Retina (tissue), 1 donor: ENCODE data around the gene USP7.
"Not testable (repeated sequence)": the region's sequence is repeated elsewhere in the genome, so short reads cannot be mapped to it uniquely, and the experiment has no call there.

Experiments used
- DNase-seq: peaks from one replicate; pipeline ENCODE4 v3.0.0-alpha.2; 2016

The USP7 gene

DNA sequence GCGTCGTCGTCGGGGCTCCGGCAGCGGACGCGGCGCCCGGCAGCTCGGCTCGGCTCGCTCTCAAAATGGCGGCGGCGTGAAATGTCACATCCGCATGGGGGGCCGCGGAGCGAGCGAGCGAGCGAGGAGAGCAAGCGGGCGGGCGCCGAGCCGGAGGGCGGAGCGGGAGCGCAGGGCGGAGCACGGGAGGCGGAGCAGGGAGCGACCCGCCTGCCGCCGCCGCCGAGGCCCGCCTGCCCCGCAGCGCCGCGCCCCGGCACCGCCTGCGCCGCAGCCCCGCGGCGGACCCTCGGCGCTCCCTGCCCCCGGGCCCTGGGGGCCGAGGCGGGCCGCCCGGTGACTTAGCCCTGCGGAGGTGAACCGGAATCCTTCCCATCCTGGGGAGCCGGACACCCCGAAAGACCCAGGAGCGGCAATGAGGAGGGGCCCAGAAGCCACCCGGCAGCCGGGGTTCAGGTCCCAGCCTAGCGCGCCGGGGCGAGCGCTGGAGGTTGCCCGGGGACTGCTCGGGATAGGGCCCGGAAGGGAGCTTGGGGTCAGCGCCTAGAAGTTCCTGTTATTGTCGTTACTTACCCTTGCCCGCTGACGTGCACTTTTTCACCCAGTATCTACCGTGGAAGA, at the start of gene USP7:
USP7 (minus strand) TSS at position 86 of the 621 bp plus-strand sequence. CDS start 621 bp downstream, outside the sequence.
- DNase-seq, result peak; percentile 80

- DNase-seq, result no peak
These were observed 49.8 kb upstream of the USP7 start for GRCh38 chr16:9013508-9013864.

DNA sequence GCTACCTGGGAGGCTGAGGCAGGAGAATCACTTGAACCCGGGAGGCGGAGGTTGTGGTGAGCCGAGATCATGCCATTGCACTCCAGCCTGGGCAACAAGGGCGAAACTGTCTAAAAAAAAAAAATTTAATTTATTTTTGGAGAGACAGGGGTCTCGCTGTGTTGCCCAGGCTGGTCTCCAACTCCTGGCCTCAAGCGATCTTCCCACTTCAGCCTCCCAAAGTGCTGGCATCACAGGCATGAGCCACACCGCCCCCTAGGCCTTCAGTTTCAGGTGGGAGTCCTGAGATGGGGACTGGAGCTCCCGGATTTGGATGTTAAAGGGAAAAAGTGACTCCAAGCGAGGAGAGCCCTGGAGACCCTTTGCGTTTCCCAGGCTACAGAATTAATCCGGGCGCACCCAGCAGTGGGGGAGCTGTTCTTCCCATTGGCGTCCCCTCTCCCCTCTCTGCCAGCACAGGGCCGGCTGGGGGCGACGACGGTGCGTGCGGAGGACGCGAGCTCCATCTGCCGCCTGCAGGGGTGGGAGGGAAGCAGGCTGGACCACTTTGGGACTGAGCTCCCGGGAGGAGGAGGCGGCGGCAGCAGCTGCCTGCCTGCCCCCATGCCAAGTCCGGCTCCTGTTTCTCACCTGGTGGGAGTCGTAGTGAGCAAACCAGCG, 49.3 kb upstream of the USP7 start:
- DNase-seq, result peak; percentile 69

- no peak for DNase-seq
These were observed 48.6 kb upstream of the USP7 start for GRCh38 chr16:9012330-9012729.

GRCh38 chr16:9008601-9009260, 45.0 kb upstream of the USP7 start:
- peak; percentile 80 for DNase-seq

DNA sequence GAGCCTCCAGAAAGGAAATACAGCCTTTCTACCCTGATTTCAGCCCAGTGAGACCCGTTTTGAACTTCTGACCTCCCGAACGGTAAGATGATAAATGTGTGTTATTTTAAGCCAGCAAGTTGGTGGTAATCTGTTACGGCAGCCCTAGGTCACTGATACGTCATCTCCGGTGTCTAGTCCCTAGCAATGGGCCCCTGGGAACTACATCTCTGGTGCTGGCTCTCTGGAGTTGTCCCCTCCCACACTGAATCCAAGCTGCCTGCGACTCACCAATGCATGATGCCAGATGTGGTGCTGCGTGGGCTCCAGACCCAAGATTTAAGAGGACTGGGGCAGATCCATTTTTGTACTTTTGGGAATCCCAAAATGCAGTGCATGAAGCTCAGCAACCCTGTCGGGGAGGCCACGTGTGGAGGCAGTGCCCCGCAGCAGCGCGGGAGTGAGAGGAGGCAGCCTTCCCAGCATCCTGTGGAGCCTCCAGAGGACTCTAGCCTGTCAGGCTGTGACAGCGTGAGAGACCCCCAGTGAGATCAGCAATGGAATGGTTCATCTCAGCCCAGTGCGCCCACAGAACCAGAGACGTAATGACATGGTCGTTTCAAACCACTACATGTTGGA, 43.6 kb upstream of the USP7 start:
- DNase-seq, result no peak

GRCh38 chr16:9004183-9004582, 40.5 kb upstream of the USP7 start:
- DNase-seq, result no peak

DNA sequence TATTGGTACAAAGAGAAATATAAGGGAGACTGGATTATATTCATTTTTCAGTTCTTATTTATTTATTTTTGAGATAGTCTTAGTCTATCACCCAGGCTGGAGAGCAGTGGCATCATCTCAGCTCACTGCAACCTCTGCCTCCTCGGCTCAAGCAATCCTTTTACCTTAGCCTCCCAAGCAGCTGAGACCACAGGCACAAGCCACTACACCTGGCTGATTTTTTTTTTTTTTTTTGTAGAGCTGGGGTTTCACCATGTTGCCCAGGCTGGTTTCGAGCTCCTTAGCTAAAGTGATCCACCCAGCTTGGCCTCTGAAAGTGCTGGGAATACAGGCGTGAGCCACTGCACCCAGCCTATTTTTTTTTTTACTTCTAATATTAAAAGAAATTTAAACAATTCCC, 40.1 kb upstream of the USP7 start:
- no peak for DNase-seq

GRCh38 chr16:9003322-9003721, 39.6 kb upstream of the USP7 start:
- DNase-seq, result no peak

- DNase-seq, result no peak
These were observed 38.3 kb upstream of the USP7 start for GRCh38 chr16:9002042-9002441.

DNA sequence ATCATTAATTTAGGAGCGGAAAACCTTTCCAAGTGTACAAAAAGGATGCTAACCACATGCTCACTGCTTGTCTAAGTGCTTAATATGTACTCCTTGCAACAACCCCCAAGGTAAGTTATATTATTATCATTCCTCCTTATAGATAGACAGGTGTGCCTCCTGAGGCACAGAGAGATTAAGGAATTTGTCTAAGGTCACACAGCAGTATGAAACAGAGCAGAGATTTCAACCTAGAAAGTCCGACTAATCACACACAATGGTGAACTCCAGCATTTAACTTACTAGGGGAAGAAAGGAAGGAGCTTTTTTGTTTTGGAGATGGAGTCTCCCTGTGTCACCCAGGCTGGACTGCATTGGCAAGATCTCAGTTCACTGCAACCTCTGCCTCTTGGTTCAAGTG, 37.0 kb upstream of the USP7 start:
- DNase-seq, result no peak

DNA sequence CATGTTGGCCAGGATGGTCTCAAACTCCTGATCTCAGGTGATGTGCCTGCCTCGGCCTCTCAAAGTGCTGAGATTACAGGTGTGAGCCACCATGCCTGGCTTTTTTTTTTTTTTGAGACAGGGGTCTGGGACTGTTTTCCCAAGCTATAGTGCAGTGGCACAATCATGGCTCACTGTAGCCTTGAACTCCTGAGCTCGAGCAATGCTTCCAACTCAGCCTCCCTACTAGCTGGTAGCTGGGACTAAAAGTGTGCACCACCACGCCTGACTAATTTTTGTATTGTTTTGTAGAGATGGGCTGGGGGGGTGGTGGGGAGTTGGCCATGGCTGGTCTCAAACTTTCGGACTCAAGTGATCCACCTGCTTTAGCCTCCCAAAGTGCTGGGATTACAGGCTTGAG, 36.1 kb upstream of the USP7 start:
- no peak for DNase-seq

- no peak for DNase-seq
These were observed 34.4 kb upstream of the USP7 start for GRCh38 chr16:8998108-8998507.

- DNase-seq, result no peak
These were observed 33.2 kb upstream of the USP7 start for GRCh38 chr16:8996891-8997290.

DNA sequence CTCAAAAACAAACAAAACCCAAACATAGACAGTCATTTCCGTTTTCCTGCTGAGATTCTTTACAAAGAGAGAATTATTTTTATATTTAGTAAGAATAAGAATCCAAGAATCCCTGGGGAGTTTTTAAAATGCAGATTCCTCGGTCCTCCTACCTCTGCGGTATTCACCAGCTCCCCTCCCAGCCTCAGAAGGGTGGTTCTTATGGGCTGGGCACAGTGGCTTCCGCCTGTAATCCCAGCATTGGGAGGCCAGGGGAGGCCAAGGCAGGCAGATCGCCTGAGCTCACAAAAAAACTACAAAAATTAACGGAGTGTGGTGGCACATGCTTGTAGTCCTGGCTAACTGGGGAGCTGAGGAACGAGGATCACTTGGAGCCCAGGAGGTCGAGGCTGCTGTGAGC, 26.7 kb upstream of the USP7 start:
- no peak for DNase-seq

- DNase-seq, result no peak
These were observed 25.6 kb upstream of the USP7 start for GRCh38 chr16:8989099-8989878.

DNA sequence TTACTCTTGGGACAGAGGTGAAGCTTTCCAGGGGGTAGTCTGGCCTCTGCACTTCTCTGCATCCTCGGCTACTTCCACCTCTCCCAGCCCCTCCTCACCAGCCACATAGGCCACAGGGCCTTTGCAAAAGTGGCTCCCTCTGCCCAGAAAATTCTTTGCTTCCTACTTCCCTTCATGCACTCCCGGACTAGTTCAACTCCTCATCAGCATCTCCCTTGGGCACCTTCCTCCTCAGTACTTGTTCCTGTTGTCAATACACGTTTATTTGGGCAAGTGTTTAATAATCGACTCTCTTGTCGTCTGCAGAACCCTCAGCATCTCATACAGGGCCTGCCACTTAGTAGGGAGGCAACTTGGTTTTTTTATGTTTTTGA, 23.1 kb upstream of the USP7 start:
- DNase-seq, result no peak

DNA sequence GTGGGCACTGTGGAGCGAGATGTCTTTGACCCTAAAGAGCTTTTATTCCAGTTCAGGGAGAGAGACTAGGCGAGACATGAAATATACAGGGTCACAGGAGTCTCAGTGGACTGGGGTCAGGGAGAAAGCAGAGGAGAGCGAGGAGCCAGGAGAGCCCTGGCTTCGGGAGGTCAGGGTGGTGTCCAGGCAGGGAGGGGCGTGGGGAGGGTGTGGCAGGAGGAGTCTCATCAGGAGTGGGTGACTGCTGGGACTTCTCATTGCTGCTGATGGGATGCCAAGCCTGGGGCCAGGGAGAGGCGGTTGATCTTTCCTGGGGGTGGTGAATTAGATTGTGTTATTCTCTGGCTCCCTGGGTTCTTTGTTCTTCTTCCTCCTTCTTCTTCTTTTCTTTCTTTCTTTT, 22.4 kb upstream of the USP7 start:
- DNase-seq, result no peak

DNA sequence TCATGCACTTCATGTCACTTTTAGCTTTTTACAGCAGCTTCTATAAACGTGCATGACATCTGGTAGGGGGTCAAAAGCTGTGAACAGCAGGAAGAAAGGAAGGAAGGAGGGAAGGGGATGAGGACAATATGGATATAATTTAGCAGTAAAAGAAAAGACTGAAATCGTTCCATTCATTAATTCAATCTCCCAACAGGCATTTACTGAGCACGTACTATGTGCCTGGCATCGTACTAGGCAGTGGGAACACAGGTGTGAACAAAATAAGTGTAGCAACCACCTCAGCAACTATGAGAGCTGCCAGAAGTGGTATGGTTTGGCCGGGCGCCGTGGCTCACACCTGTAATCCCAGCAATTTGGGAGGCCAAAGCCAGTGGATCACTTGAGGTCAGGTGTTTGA, 19.1 kb upstream of the USP7 start:
- DNase-seq, result no peak

DNA sequence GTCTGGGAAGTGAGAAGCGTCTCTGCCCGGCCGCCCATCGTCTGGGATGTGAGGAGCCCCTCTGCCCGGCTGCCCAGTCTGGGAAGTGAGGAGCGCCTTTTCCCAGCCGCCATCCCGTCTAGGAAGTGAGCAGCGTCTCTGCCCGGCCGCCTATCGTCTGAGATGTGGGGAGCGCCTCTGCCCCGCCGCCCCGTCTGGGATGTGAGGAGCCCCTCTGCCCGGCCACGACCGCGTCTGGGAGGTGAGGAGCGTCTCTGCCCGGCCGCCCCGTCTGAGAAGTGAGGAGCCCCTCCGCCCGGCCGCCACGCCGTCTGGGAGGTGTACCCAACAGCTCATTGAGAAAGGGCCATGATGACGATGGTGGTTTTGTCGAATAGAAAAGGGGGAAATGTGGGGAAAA, 18.2 kb upstream of the USP7 start:
- not testable (repeated sequence) for DNase-seq

DNA sequence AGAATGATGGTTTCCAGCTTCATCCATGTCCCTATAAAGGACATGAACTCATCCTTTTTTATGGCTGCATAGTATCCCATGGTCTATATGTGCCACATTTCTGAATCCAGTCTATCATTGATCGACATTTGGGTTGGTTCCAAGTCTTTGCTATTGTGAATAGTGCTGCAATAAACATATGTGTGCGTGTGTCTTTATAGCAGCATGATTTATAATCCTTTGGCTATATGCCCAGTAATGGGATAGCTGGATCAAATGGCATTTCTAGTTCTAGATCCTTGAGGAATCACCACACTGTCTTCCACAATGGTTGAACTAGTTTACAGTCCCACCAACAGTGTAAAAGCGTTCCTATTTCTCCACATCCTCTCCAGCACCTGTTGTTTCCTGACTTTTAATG, 12.5 kb upstream of the USP7 start:
- not testable (repeated sequence) for DNase-seq

- DNase-seq, result no peak
These were observed 11.3 kb upstream of the USP7 start for GRCh38 chr16:8975039-8975438.

DNA sequence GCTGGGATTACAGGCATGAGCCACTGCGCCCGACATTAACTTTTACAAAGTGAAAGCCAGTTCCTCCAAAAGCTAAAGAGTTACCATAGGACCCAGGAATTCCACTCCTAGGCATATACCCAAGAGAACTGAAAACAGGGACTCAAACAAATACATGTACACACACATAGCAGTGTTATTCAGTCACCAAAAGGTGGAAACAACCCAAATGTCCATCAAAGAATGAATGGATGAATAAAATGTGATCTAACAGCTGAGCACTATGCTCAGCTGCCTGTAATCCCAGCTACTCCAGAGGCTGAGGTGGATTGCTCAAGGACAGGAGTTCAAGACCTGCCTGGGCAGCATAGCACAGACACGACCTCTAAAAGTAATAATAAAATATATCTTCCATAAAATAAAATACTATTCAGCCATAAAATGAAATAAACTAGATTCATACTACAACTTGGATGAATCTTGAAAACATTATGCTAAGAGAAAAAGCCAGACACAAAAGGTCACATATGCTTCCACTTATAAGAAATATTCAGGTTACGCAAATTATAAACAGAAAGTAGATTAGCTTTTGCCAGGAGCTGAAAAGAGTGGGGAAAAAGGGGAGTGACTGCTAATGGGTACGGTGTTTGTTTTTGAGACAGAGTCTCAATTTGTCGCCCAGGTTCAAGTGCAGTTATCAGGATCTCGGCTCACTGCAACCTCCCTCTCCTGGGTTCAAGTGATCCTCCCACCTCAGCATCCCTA, 9.3 kb upstream of the USP7 start:
- no peak for DNase-seq
